GM21529 (cell line): ENCODE results near the gene SIRPB1.
"Not testable (repeated sequence)": the region's sequence is repeated elsewhere in the genome, so short reads cannot be mapped to it uniquely, and the experiment has no call there.

Source experiments
- ATAC-seq: cut with Tn5 transposase; IDR thresholded peaks from one replicate; pipeline ENCODE4 v1.9.1; 2021; ENCODE audit not compliant: unreplicated experiment

SIRPB1 gene

DNA sequence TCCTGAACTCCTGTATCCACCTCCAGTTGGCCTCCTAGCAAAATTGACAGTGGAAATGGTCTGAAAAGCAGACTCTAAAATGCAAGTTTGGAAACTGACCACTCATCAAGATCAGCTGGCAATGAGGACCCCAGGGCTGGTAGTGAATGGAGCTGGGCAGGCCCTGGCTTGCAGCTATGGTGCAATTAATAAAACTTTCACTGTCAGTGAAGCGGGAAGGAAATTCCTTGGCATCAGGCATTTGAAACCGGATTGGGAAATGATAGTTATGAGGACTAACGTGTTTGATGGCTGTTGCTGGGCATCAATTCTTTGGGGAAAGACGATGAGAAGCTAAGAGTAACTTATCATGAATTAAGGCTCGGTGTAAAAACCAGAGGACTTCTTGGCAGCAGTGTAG is 19.1 kb downstream of the SIRPB1 start:
- no peak for ATAC-seq

DNA sequence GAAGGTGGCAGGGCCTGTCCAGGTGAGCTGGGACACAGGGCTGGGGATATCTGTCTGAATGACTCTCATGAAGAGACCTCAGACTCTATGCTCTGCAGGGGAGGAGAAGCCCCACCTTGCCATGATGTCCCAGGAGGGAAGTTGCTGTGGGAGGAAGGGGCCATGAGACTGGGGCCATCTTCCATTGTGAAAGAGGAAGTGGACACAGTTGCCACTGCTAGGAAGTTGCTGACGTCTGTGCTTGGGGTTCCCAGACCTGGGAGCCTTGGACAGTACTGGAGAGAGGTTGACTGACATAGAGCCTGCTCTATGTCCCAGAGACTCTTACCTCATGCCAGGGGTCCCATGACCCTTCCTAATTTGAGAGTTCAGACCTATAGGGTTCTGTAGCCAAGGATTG is 24.5 kb downstream of the SIRPB1 start:
- no peak for ATAC-seq

- no peak for ATAC-seq
Observed at GRCh38 chr20:1588533-1589460, 31.0 kb downstream of the SIRPB1 start.

- ATAC-seq: no peak
Observed at GRCh38 chr20:1587781-1588532, 31.9 kb downstream of the SIRPB1 start.

DNA sequence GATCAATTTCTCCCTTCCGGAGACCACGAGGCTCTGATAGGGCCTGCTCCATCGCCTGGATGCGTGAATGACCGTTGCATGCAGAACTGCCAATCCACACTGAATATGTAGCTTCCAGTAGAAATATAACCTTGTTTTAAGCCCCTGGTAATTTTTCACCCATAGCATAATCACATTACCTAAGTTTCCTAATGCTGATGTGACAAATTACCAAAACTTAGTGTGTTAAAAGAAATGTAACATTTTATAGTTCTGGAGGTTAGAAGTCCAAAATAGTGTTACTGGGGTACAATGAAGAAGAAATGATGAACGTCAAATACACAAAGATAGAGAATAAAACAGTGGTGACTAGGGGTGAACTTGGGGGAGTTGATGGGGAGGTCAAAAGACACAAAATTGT is 40.3 kb downstream of the SIRPB1 start:
- no peak for ATAC-seq

DNA sequence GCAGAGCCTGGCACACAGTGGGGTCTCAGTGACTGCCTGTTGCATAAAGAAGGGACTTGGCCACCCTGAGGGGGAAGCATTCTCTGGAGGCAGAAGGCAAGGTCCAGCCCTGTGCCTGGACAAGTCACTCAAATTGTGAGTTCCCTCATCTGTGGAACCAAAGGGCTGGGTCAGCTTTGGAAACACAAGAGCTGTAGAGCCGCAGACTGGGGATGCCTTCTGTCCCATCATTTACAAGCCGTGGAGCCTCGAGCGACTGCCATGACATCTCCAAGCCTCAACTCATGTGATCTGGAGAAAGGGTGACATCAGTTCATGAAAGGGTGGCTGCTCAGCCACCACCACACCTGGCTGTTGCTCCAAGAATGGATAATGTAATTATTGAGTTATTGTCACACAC is 41.9 kb downstream of the SIRPB1 start:
- no peak for ATAC-seq

- ATAC-seq: not testable (repeated sequence)
Observed at GRCh38 chr20:1577313-1577712, 42.5 kb downstream of the SIRPB1 start.

- ATAC-seq: no peak
Observed at GRCh38 chr20:1576641-1577040, 43.2 kb downstream of the SIRPB1 start.

DNA sequence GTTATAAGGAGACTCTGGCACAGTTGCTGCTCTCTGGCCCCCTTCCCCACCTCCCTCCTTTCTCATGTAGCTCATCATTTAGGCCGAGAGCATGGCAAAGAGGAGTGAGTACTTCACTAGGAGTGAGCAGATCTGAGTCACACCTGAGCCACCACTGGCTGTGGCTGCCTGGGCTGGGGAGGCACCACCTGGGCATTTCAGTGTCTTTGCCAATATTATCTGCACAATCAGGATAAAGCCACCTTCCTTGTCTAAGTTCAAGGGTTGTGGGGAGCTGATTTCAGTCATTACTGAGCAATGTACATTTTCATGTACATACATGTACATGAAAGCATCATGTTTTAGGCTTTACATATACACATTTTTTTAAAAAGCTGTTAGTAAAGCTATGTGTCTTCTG is 43.8 kb downstream of the SIRPB1 start:
- not testable (repeated sequence) for ATAC-seq

DNA sequence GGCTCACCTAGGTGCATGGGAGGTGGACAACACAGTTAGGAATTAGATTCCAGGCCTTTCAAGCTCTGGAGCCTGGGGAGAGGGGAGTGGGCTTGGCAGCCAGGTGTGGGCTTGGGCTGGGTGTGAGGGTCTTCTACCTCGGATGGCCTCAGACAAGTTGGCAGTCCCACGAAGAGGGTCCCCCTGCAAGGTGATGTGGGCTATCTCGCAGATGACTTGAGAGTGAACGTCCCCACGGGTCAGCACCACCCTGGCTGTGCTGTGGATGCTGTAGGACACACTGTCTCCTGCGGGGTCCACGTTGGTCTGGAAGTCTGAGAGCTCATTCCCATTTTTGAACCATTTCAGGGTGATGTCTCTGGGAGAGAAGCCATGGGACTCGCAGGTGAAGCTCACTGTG is 48.2 kb downstream of the SIRPB1 start:
- ATAC-seq: not testable (repeated sequence)
